ENCODE measurements around the gene KL. TPM values are rescaled to one million over a fixed set of nuclear protein-coding genes. Genes with fewer than 3 reads are reported as not detected.

Gene KL
- total RNA-seq, 4 donors from 2014 or later, result 2.6 to 6.9 (median 5.1) TPM

GRCh38 chr13:32984857-32985626 is 31.2 kb upstream of the KL start:
- intact Hi-C loops (cut with DNase I; ENCODE audit: low total_unique reads), result no loop called here
- Histone ChIP-seq H3K36me3 (no peaks in the 10 kb centered on the region), H3K4me1 (no peaks in the 10 kb centered on the region), H3K27me3 (no peaks in the 10 kb centered on the region), H3K9me3 (no peaks in the 10 kb centered on the region), H3K27ac (no peak overlapping the region), H3K4me3 (no peak overlapping the region)
- TF ChIP-seq POLR2A (IDR thresholded peaks at IDR 0.05) (no peak), CTCF (IDR thresholded peaks at IDR 0.05) (no peak)
- DNase-seq, result no peak

GRCh38 chr13:32986552-32986951 is 29.7 kb upstream of the KL start:
- no peak for TF ChIP-seq CTCF (IDR thresholded peaks at IDR 0.05)
- TF ChIP-seq POLR2A (IDR thresholded peaks at IDR 0.05), result no peak
- H3K4me1 ChIP-seq, result no peaks in the 10 kb centered on the region
- intact Hi-C loops (cut with DNase I; ENCODE audit: low total_unique reads), result no loop called here
- no peaks in the 10 kb centered on the region for H3K27me3 ChIP-seq
- DNase-seq, result no peak
- no peak overlapping the region for H3K27ac ChIP-seq
- H3K36me3 ChIP-seq, result no peaks in the 10 kb centered on the region
- no peaks in the 10 kb centered on the region for H3K9me3 ChIP-seq
- H3K4me3 ChIP-seq, result no peak overlapping the region

- TF ChIP-seq CTCF (IDR thresholded peaks at IDR 0.05), result no peak
- no peak for TF ChIP-seq POLR2A (IDR thresholded peaks at IDR 0.05)
- H3K4me3 ChIP-seq, result no peak overlapping the region
- H3K27me3 ChIP-seq, result no peaks in the 10 kb centered on the region
- no peak overlapping the region for H3K27ac ChIP-seq
- intact Hi-C loops (cut with DNase I; ENCODE audit: low total_unique reads), result no loop called here
- no peaks in the 10 kb centered on the region for H3K4me1 ChIP-seq
- no peak for DNase-seq
- H3K36me3 ChIP-seq, result no peaks in the 10 kb centered on the region
- H3K9me3 ChIP-seq, result no peaks in the 10 kb centered on the region
Observed at GRCh38 chr13:32987462-32987861, 28.8 kb upstream of the KL start.

- no peaks in the 10 kb centered on the region for H3K27me3 ChIP-seq
- H3K4me1 ChIP-seq, result no peaks in the 10 kb centered on the region
- no peak for TF ChIP-seq POLR2A (IDR thresholded peaks at IDR 0.05)
- TF ChIP-seq CTCF (IDR thresholded peaks at IDR 0.05), result no peak
- H3K9me3 ChIP-seq, result no peaks in the 10 kb centered on the region
- H3K27ac ChIP-seq, result no peak overlapping the region
- DNase-seq, result no peak
- H3K4me3 ChIP-seq, result no peak overlapping the region
- H3K36me3 ChIP-seq, result no peaks in the 10 kb centered on the region
- intact Hi-C loops (cut with DNase I; ENCODE audit: low total_unique reads), result no loop called here
Observed at GRCh38 chr13:32988608-32989289, 27.5 kb upstream of the KL start.

GRCh38 chr13:32989290-32989667 is 26.9 kb upstream of the KL start:
- no peaks in the 10 kb centered on the region for H3K27me3 ChIP-seq
- H3K4me1 ChIP-seq, result no peaks in the 10 kb centered on the region
- no peak overlapping the region for H3K27ac ChIP-seq
- no peaks in the 10 kb centered on the region for H3K36me3 ChIP-seq
- H3K4me3 ChIP-seq, result no peak overlapping the region
- H3K9me3 ChIP-seq, result no peaks in the 10 kb centered on the region
- DNase-seq, result no peak
- intact Hi-C loops (cut with DNase I; ENCODE audit: low total_unique reads), result no loop called here
- TF ChIP-seq CTCF (IDR thresholded peaks at IDR 0.05), result no peak
- no peak for TF ChIP-seq POLR2A (IDR thresholded peaks at IDR 0.05)

All from uterus (tissue), 4 donors.